B cell (primary cell): ENCODE measurements around the gene MAP3K15. TPM values are rescaled to one million over a fixed set of nuclear protein-coding genes. Genes with fewer than 3 reads are reported as not detected.

ENCODE experiments used
- ATAC-seq: fragments of 200-7000 bp; cut with Tn5 transposase; one replicate; pipeline ENCODE4 v1.10.0; 2021; ENCODE audit warnings: low read depth, mild to moderate bottlenecking, moderate number of reproducible peaks, moderate library complexity
- CTCF ChIA-PET: fragments of 350-600 bp; sonication (Branson Sonifier 250); formaldehyde crosslinking; loops from one replicate; lab custom pipeline; 2021; ENCODE audit warnings: antibody characterized with exemption, inconsistent platforms; lab: Charles Lee
- POLR2A ChIA-PET: fragments of 350-600 bp; sonication (Branson Sonifier 250); formaldehyde crosslinking; loops from one replicate; lab custom pipeline; 2021; ENCODE audit warnings: antibody characterized with exemption; lab: Charles Lee
- DNase-seq: peaks from one replicate; pipeline ENCODE4 v3.0.0; 2013
- H2AFZ ChIP-seq: 2 replicates; pipeline ENCODE4 v1.6.1; 2012; ENCODE audit warnings: mild to moderate bottlenecking, low read depth, low read length; ENCODE audit not compliant: insufficient read depth, poor library complexity, severe bottlenecking
- H3K27ac ChIP-seq, 2 donors: 1 replicate in 1 of 2; 2 replicates in 1 of 2; pipeline ENCODE4 v1.5.1; 2012 to 2013; ENCODE audit warnings: low read length in 2 of 2, mild to moderate bottlenecking in 2 of 2, moderate library complexity in 1 of 2
- H3K27me3 ChIP-seq, 4 experiments: fragments of 200-600 bp in 1 of 4; sonication (generic) in 1 of 4; replicated peaks in 1 of 4; 1 replicate in 2 of 4; 2 replicates in 2 of 4; pipeline versions ENCODE4 v1.6.1 to v1.7.0; 2013 to 2016; ENCODE audit warnings: low read length in 3 of 4, mild to moderate bottlenecking in 2 of 4, mixed read lengths in 1 of 4, moderate library complexity in 1 of 4; ENCODE audit not compliant: insufficient read depth in 4 of 4, control insufficient read depth in 3 of 4; ENCODE audit errors: control extremely low read depth in 1 of 4
- H3K36me3 ChIP-seq, 2 experiments: replicated peaks in 1 of 2; 1 replicate in 1 of 2; 2 replicates in 1 of 2; pipeline versions ENCODE4 v1.6.1 to v1.7.1; 2013; ENCODE audit warnings: low read length in 1 of 2; ENCODE audit not compliant: insufficient read depth in 2 of 2, control insufficient read depth in 1 of 2; ENCODE audit errors: control extremely low read depth in 1 of 2, extremely low read depth in 1 of 2
- H3K4me1 ChIP-seq, 2 donors: fragments of 200-600 bp in 1 of 2; sonication (generic) in 1 of 2; 1 replicate in 1 of 2; 2 replicates in 1 of 2; pipeline versions ENCODE4 v1.5.1 to v1.6.1; 2013 to 2017; ENCODE audit warnings: low read length in 2 of 2; ENCODE audit not compliant: control insufficient read depth in 2 of 2, insufficient read depth in 2 of 2
- H3K4me2 ChIP-seq: replicated peaks from 2 replicates; pipeline ENCODE3; 2012; ENCODE audit warnings: mild to moderate bottlenecking, low read depth, low read length; ENCODE audit not compliant: poor library complexity, severe bottlenecking
- H3K4me3 ChIP-seq, 5 experiments: fragments of 200-600 bp in 1 of 5; sonication (generic) in 1 of 5; 1 replicate in 3 of 5; 2 replicates in 2 of 5; pipeline versions ENCODE4 v1.5.1 to v1.7.0; 2011 to 2016; ENCODE audit warnings: low read length in 4 of 5, mild to moderate bottlenecking in 4 of 5, low read depth in 2 of 5, control low read depth in 1 of 5, moderate library complexity in 1 of 5; ENCODE audit not compliant: insufficient read depth in 1 of 5; ENCODE audit errors: control extremely low read depth in 1 of 5, extremely low read depth in 1 of 5
- H3K79me2 ChIP-seq: fragments of 200-600 bp; sonication (generic); one replicate; pipeline ENCODE4 v1.6.0; 2016; ENCODE audit warnings: low read length; ENCODE audit not compliant: control insufficient read depth, insufficient read depth
- H3K9ac ChIP-seq: fragments of 200-600 bp; sonication (generic); 2 replicates; pipeline ENCODE4 v1.6.1; 2017; ENCODE audit warnings: mild to moderate bottlenecking, low read length, moderate library complexity
- H3K9me3 ChIP-seq, 3 donors: one replicate each; pipeline versions ENCODE4 v1.6.1 to v1.7.1; 2013; ENCODE audit warnings: low read length in 2 of 3; ENCODE audit not compliant: control insufficient read depth in 2 of 3, insufficient read depth in 1 of 3; ENCODE audit errors: control extremely low read depth in 1 of 3
- H4K20me1 ChIP-seq: 2 replicates; pipeline ENCODE4 v1.6.0; 2012; ENCODE audit warnings: mild to moderate bottlenecking, low read length; ENCODE audit not compliant: insufficient read depth, control insufficient read depth, poor library complexity, severe bottlenecking
- H3K27ac Mint-ChIP-seq: one replicate; pipeline ENCODE4 v1.8.0; 2021; ENCODE audit warnings: mixed read lengths
- H3K27me3 Mint-ChIP-seq: one replicate; pipeline ENCODE4 v1.8.0; 2021; ENCODE audit warnings: mixed read lengths
- H3K4me1 Mint-ChIP-seq: one replicate; pipeline ENCODE4 v1.8.0; 2021; ENCODE audit warnings: mixed read lengths
- H3K4me3 Mint-ChIP-seq: one replicate; pipeline ENCODE4 v1.8.0; 2021; ENCODE audit warnings: mixed read lengths
- H3K9me3 Mint-ChIP-seq: one replicate; pipeline ENCODE4 v1.8.0; 2022; ENCODE audit warnings: mixed read lengths; ENCODE audit not compliant: insufficient read depth
- CTCF ChIP-seq: fragments of 200-600 bp; IDR thresholded peaks from one replicate; pipeline ENCODE4 v1.8.0; 2022; ENCODE audit warnings: antibody characterized with exemption, mild to moderate bottlenecking
- EZH2 ChIP-seq: IDR thresholded peaks from 2 replicates; pipeline ENCODE4 v1.6.1; 2012; ENCODE audit warnings: borderline replicate concordance, low read depth, mild to moderate bottlenecking, moderate library complexity, low read length; ENCODE audit not compliant: insufficient read depth, poor library complexity, severe bottlenecking
- WGBS: methylation state at CpG from one replicate; pipeline ENCODE4 v1.1.5; 2013; ENCODE audit warnings: missing lambda C conversion rate; ENCODE audit not compliant: insufficient coverage; 5-methylcytosine and 5-hydroxymethylcytosine counted together
- intact Hi-C: fragments of 100-400 bp; cut with micrococcal nuclease; formaldehyde crosslinking; loops from one replicate; pipeline ENCODE4 v1.10.0; 2022
- polyA plus RNA-seq: library from polyadenylated mRNA; depleted of rRNA; stranded (reverse); fragments of >200 nt; gene quantifications from 2 replicates; pipeline ENCODE4 v1.2.3, GENCODE V29; 2012
- total RNA-seq, 2 donors: library from RNA; stranded (reverse); fragments of 120-200 nt in 1 of 2; gene quantifications; 1 replicate in 1 of 2; 2 replicates in 1 of 2; pipeline versions ENCODE4 v1.2.3 to v1.2.4, GENCODE V29; 2013 to 2022

The MAP3K15 gene
- total and polyA plus RNA-seq, 2 donors (not counting 1 experiment from before 2014, with no cell fraction given), result not detected

- H3K79me2 ChIP-seq, result no peaks in the 10 kb centered on the region
- Mint-ChIP-seq H3K27me3 (peaks cover 3% of the 10 kb centered on the region), H3K4me1 (no peaks in the 10 kb centered on the region), H3K27ac (no peak overlapping the region), H3K9me3 (no peaks in the 10 kb centered on the region), H3K4me3 (no peak overlapping the region)
- H3K4me2 ChIP-seq, result no peak overlapping the region
- H3K4me3 ChIP-seq, result no peak overlapping the region
- CTCF ChIA-PET, result no interaction called here
- H2AFZ ChIP-seq, result no peak overlapping the region
- DNase-seq (no peak), ATAC-seq (no peak)
- no peak for TF ChIP-seq EZH2
- no peak for TF ChIP-seq CTCF
- H3K9ac ChIP-seq, result no peak overlapping the region
- 89% methylated on average over 3 of the region's 13 CpGs for WGBS
- H3K36me3 ChIP-seq, result no peaks in the 10 kb centered on the region
- H3K9me3 ChIP-seq, result no peaks in the 10 kb centered on the region
- POLR2A ChIA-PET, result no interaction called here
- H4K20me1 ChIP-seq, result no peaks in the 10 kb centered on the region
- intact Hi-C loops, result no loop called here
- H3K27me3 ChIP-seq, result no peaks in the 10 kb centered on the region
- no peak overlapping the region for H3K27ac ChIP-seq
- H3K4me1 ChIP-seq, result no peaks in the 10 kb centered on the region
These were observed 127.1 kb downstream of the MAP3K15 start for GRCh38 chrX:19388064-19388679.

- no peak overlapping the region for H3K27ac Mint-ChIP-seq
- Histone ChIP-seq H3K27ac (no peak overlapping the region), H3K4me1 (no peaks in the 10 kb centered on the region), H3K9me3 (no peaks in the 10 kb centered on the region), H3K27me3 (no peaks in the 10 kb centered on the region), H3K36me3 (no peaks in the 10 kb centered on the region), H3K4me3 (no peak overlapping the region), H4K20me1 (no peaks in the 10 kb centered on the region), H3K79me2 (no peaks in the 10 kb centered on the region), H3K9ac (no peak overlapping the region), H2AFZ (no peak overlapping the region), H3K4me2 (no peak overlapping the region)
- intact Hi-C loops, result no loop called here
- TF ChIP-seq CTCF (no peak), EZH2 (no peak)
- DNase-seq (no peak), ATAC-seq (no peak)
- WGBS, result no CpG with 5 or more reads among the region's 4 CpGs
- H3K27me3 Mint-ChIP-seq, result peaks cover 3% of the 10 kb centered on the region
- ChIA-PET CTCF (no interaction called here), POLR2A (no interaction called here)
- H3K4me1 Mint-ChIP-seq, result no peaks in the 10 kb centered on the region
- no peak overlapping the region for H3K4me3 Mint-ChIP-seq
- no peaks in the 10 kb centered on the region for H3K9me3 Mint-ChIP-seq
These were observed 128.6 kb downstream of the MAP3K15 start for GRCh38 chrX:19386679-19387078.
